Neuronal stem cell (in vitro differentiated cells): ENCODE measurements around the gene TSPAN2.

Experiments
- DNase-seq: peaks from one replicate; pipeline ENCODE4 v3.0.0-alpha.2; 2013; ENCODE audit warnings: low spot score
- H2AFZ ChIP-seq: one replicate; pipeline ENCODE4 v1.6.1; 2013; ENCODE audit warnings: mild to moderate bottlenecking, low read length, inconsistent platforms
- H2AK5ac ChIP-seq: 2 replicates; pipeline ENCODE4 v1.6.1; 2013; ENCODE audit warnings: low read depth, mild to moderate bottlenecking, inconsistent platforms, low read length, moderate library complexity, mixed read lengths
- H2BK120ac ChIP-seq: 2 replicates; pipeline ENCODE4 v1.6.1; 2013; ENCODE audit warnings: low read depth, mild to moderate bottlenecking, inconsistent platforms, low read length, moderate library complexity, mixed read lengths
- H2BK12ac ChIP-seq: one replicate; pipeline ENCODE4 v1.6.1; 2013; ENCODE audit warnings: low read length, inconsistent platforms
- H2BK15ac ChIP-seq: 2 replicates; pipeline ENCODE4 v1.6.1; 2013; ENCODE audit warnings: mild to moderate bottlenecking, low read length, inconsistent platforms, mixed read lengths
- H2BK5ac ChIP-seq: one replicate; pipeline ENCODE4 v1.6.1; 2013; ENCODE audit warnings: inconsistent platforms, mild to moderate bottlenecking, low read length, moderate library complexity
- H3K14ac ChIP-seq: one replicate; pipeline ENCODE4 v1.6.1; 2013; ENCODE audit warnings: low read length, inconsistent platforms
- H3K18ac ChIP-seq: 2 replicates; pipeline ENCODE4 v1.6.1; 2013; ENCODE audit warnings: low read length, inconsistent platforms
- H3K23ac ChIP-seq: 2 replicates; pipeline ENCODE4 v1.6.1; 2013; ENCODE audit warnings: low read depth, mild to moderate bottlenecking, mixed read lengths, low read length, inconsistent platforms; ENCODE audit not compliant: poor library complexity
- H3K27ac ChIP-seq: replicated peaks from 3 replicates; pipeline ENCODE4 v1.5.1; 2013; ENCODE audit warnings: low read length, inconsistent platforms
- H3K27me3 ChIP-seq, 3 experiments: 2 replicates each; pipeline ENCODE4 v1.6.1; 2013; ENCODE audit warnings: low read length in 3 of 3, mild to moderate bottlenecking in 2 of 3, inconsistent platforms in 1 of 3, low read depth in 1 of 3, mixed read lengths in 1 of 3, moderate library complexity in 1 of 3; ENCODE audit not compliant: control insufficient read depth in 3 of 3, insufficient read depth in 3 of 3
- H3K36me3 ChIP-seq, 2 donors: replicated peaks in 1 of 2; 2 replicates each; pipeline ENCODE4 v1.6.1; 2013; ENCODE audit warnings: low read length in 2 of 2; ENCODE audit not compliant: control insufficient read depth in 2 of 2, insufficient read depth in 2 of 2
- H3K4ac ChIP-seq: 2 replicates; pipeline ENCODE4 v1.6.1; 2013; ENCODE audit warnings: inconsistent platforms, mild to moderate bottlenecking, low read length, moderate library complexity
- H3K4me1 ChIP-seq, 2 donors: 1 replicate in 1 of 2; 2 replicates in 1 of 2; pipeline ENCODE4 v1.6.1; 2013; ENCODE audit warnings: low read length in 2 of 2, low read depth in 1 of 2; ENCODE audit not compliant: control insufficient read depth in 2 of 2, insufficient read depth in 1 of 2
- H3K4me2 ChIP-seq: one replicate; pipeline ENCODE4 v1.6.1; 2013; ENCODE audit warnings: mild to moderate bottlenecking, low read length, inconsistent platforms; ENCODE audit not compliant: insufficient read depth, poor library complexity, severe bottlenecking
- H3K4me3 ChIP-seq, 2 donors: 2 replicates each; pipeline ENCODE4 v1.5.1; 2013; ENCODE audit warnings: low read length in 2 of 2, mild to moderate bottlenecking in 2 of 2, inconsistent platforms in 1 of 2, moderate library complexity in 1 of 2
- H3K79me1 ChIP-seq: one replicate; pipeline ENCODE4 v1.6.1; 2013; ENCODE audit warnings: low read depth, mild to moderate bottlenecking, inconsistent platforms, low read length, moderate library complexity
- H3K9ac ChIP-seq: one replicate; pipeline ENCODE4 v1.6.1; 2013; ENCODE audit warnings: mild to moderate bottlenecking, low read depth, low read length, inconsistent platforms; ENCODE audit not compliant: poor library complexity
- H3K9me3 ChIP-seq, 2 donors: replicated peaks in 1 of 2; 2 replicates each; pipeline versions ENCODE3 to v1.6.1; 2013; ENCODE audit warnings: low read length in 2 of 2, mild to moderate bottlenecking in 2 of 2, inconsistent platforms in 1 of 2, low read depth in 1 of 2, mixed read lengths in 1 of 2, moderate library complexity in 1 of 2; ENCODE audit not compliant: control insufficient read depth in 2 of 2, insufficient read depth in 1 of 2
- H4K8ac ChIP-seq: one replicate; pipeline ENCODE4 v1.6.1; 2013; ENCODE audit warnings: low read depth, mild to moderate bottlenecking, inconsistent platforms, low read length, moderate library complexity
- H4K91ac ChIP-seq: one replicate; pipeline ENCODE4 v1.6.1; 2013; ENCODE audit warnings: low read length, low read depth, mild to moderate bottlenecking, inconsistent platforms; ENCODE audit not compliant: poor library complexity
- WGBS, 2 donors: extraction: QIAGEN DNeasy Blood & Tissue Kit; methylation state at CpG; one replicate each; pipeline ENCODE4 v1.1.7; 2013; ENCODE audit warnings: missing lambda C conversion rate in 2 of 2, mixed read lengths in 1 of 2; ENCODE audit not compliant: insufficient read length in 2 of 2, insufficient replicate concordance in 1 of 2; ENCODE audit errors: extremely low coverage in 2 of 2; 5-methylcytosine and 5-hydroxymethylcytosine counted together

TSPAN2 gene

DNA sequence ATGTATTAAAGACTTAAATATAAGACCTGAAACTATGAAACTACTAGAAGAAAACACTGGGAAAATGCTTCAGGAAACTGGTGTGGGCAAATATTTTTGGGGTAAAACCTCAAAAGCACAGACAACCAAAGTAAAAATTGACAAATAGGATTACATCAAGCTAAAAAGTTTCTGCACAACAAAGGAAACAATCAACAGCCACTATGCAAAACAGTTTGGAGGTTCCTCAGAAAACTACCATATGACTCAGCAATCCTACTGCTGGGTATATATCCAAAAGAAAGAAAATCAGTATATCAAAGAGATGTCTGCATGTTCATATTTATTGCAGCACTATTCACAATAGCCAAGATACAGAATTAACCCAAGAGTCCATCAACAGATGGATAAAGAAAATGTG lies 42.6 kb downstream of the TSPAN2 start:
- Histone ChIP-seq H3K4me3 (no peak overlapping the region), H3K36me3 (peaks cover 0 to 3% of the 10 kb centered on the region in 2 donors), H3K23ac (no peak overlapping the region), H2BK15ac (no peak overlapping the region), H3K18ac (no peak overlapping the region), H3K14ac (no peak overlapping the region), H2BK120ac (no peak overlapping the region), H2AK5ac (no peak overlapping the region), H4K91ac (no peak overlapping the region), H2BK5ac (no peak overlapping the region), H3K27me3 (peaks cover 0 to 8% (median 0%) of the 10 kb centered on the region in 3 experiments), H3K4me1 (no peaks in the 10 kb centered on the region), H3K79me1 (peaks cover 2% of the 10 kb centered on the region), H2AFZ (no peak overlapping the region), H2BK12ac (no peak overlapping the region), H4K8ac (no peak overlapping the region), H3K9me3 (no peaks in the 10 kb centered on the region), H3K4me2 (no peak overlapping the region), H3K4ac (no peak overlapping the region), H3K9ac (no peak overlapping the region), H3K27ac (no peak overlapping the region)
- DNase-seq: no peak

DNA sequence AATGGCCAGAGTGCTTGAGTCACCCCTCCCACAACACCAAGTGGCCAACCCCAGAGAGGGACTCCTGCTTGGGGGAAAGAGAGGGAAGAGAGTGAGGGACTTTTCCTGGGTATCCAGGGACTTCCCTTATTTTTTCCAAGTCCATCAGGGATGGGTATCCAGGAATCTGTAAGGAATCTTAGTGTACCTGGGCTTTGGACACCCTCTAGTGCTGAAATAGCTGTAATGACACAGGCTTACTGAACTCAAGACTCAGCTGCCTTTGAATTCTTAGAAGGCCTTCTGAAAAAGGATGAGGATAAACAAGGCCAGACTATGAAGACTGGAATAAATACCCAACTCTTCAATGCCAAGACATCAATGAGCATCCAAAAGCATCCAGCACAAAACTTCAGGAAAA lies 47.6 kb downstream of the TSPAN2 start:
- Histone ChIP-seq H2BK12ac (no peak overlapping the region), H3K27ac (no peak overlapping the region), H3K4me1 (peaks cover 0 to 2% of the 10 kb centered on the region in 2 donors), H2BK120ac (no peak overlapping the region), H3K23ac (no peak overlapping the region), H3K18ac (no peak overlapping the region), H3K4me2 (no peak overlapping the region), H4K8ac (no peak overlapping the region), H3K4me3 (no peak overlapping the region), H3K4ac (no peak overlapping the region), H2AK5ac (no peak overlapping the region), H3K27me3 (no peaks in the 10 kb centered on the region), H4K91ac (no peak overlapping the region), H2BK15ac (no peak overlapping the region), H2BK5ac (no peak overlapping the region), H3K14ac (no peak overlapping the region), H3K36me3 (no peaks in the 10 kb centered on the region), H3K79me1 (no peaks in the 10 kb centered on the region), H3K9ac (no peak overlapping the region), H3K9me3 (no peaks in the 10 kb centered on the region), H2AFZ (no peak overlapping the region)
- DNase-seq: no peak

DNA sequence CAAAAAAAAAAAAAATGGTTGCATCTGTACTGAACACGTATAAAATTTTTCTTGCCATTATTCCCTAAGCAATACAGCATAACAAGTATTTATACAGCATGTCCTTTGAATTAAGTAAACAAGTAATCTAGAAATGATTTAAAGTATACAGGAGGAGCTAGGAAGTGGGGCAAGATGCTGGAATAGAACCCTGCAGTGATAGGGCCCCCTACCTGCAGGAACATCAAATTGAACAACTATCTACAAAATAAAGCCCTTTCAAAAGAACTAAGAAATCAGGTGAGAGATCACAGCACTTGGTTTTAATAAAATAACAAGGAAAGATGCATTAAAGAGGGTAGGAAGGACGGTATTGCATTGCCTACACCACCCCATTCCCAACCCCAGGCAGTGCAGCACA lies 48.8 kb downstream of the TSPAN2 start:
- DNase-seq: no peak
- H3K23ac ChIP-seq: no peak overlapping the region
- no CpG with 5 or more reads among the region's 2 CpGs for WGBS, 2 donors
- H3K4me1 ChIP-seq: peaks cover 0 to 4% of the 10 kb centered on the region in 2 donors
- no peak overlapping the region for H4K8ac ChIP-seq
- H3K4ac ChIP-seq: no peak overlapping the region
- H3K18ac ChIP-seq: no peak overlapping the region
- no peak overlapping the region for H2BK120ac ChIP-seq
- H2BK12ac ChIP-seq: no peak overlapping the region
- no peaks in the 10 kb centered on the region for H3K9me3 ChIP-seq
- no peak overlapping the region for H2BK5ac ChIP-seq
- no peak overlapping the region for H2BK15ac ChIP-seq
- no peaks in the 10 kb centered on the region for H3K36me3 ChIP-seq
- H2AFZ ChIP-seq: no peak overlapping the region
- no peak overlapping the region for H3K4me3 ChIP-seq
- H3K14ac ChIP-seq: no peak overlapping the region
- H3K9ac ChIP-seq: no peak overlapping the region
- no peaks in the 10 kb centered on the region for H3K27me3 ChIP-seq
- no peak overlapping the region for H3K4me2 ChIP-seq
- H3K79me1 ChIP-seq: no peaks in the 10 kb centered on the region
- no peak overlapping the region for H3K27ac ChIP-seq
- no peak overlapping the region for H2AK5ac ChIP-seq
- H4K91ac ChIP-seq: no peak overlapping the region

DNA sequence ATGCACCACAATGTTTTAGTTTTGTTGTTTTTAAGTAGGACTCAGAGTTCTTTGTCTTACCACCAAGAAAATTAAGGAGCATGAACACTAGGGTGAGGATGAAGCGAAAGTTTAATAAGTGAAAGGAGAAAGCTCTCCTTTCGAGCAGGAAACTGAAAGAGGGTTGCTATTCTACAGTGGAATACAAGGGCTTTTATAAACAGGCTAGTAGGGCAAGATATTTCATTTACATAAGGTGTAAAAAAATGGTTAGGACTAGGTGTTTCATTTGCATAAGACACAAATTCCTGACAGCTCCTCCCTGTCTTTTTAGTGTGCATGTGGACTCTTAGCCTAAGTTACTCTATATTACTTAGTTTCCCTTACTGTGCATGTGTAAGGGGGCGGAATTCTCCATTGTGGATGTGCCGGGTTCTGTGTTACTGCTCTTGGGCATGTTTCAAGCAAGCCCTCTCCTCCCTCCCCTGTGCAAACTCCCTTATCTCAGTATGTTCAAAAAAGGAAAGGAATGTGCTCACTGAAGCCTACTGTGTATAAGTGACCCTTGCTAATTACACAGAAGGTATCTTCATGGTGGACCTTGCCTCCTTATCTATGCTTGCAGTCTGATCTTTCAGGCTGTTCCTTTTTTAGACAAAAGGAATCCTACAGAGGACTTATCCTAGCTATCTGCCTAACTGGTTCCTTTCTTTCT lies 52.3 kb downstream of the TSPAN2 start:
- no peaks in the 10 kb centered on the region for H3K36me3 ChIP-seq
- H4K8ac ChIP-seq: no peak overlapping the region
- no peak overlapping the region for H2BK5ac ChIP-seq
- H4K91ac ChIP-seq: no peak overlapping the region
- H3K9ac ChIP-seq: no peak overlapping the region
- no peak overlapping the region for H3K4me2 ChIP-seq
- no peaks in the 10 kb centered on the region for H3K9me3 ChIP-seq
- H3K79me1 ChIP-seq: no peaks in the 10 kb centered on the region
- H2BK15ac ChIP-seq: no peak overlapping the region
- WGBS, 2 donors: no CpG with 5 or more reads among the region's 4 CpGs
- H3K27me3 ChIP-seq: no peaks in the 10 kb centered on the region
- H3K14ac ChIP-seq: no peak overlapping the region
- no peak overlapping the region for H2AK5ac ChIP-seq
- H3K4me1 ChIP-seq: peaks cover 0 to 4% of the 10 kb centered on the region in 2 donors
- H2AFZ ChIP-seq: no peak overlapping the region
- no peak for DNase-seq
- H2BK120ac ChIP-seq: no peak overlapping the region
- no peak overlapping the region for H3K4me3 ChIP-seq
- H3K18ac ChIP-seq: no peak overlapping the region
- H3K23ac ChIP-seq: no peak overlapping the region
- no peak overlapping the region for H3K4ac ChIP-seq
- no peak overlapping the region for H3K27ac ChIP-seq
- no peak overlapping the region for H2BK12ac ChIP-seq
